Upper lobe of left lung (tissue), 6 donors: ENCODE measurements around the gene PRORP. TPM values are rescaled to one million over a fixed set of nuclear protein-coding genes. Genes with fewer than 3 reads are reported as not detected.

Experiments
- ATAC-seq, 2 donors: fragments of 200-7000 bp; cut with Tn5 transposase; one replicate each; pipeline ENCODE4 v1.9.1; 2022; ENCODE audit warnings: mild to moderate bottlenecking in 2 of 2, moderate library complexity in 2 of 2; ENCODE audit not compliant: low FRiP score in 2 of 2
- DNase-seq, 2 donors: peaks; one replicate each; pipeline ENCODE4 v3.0.0-alpha.2; 2019 to 2020
- H3K27ac ChIP-seq, 4 donors: fragments of 200-600 bp; sonication (generic); one replicate each; pipeline ENCODE4 v1.5.1; 2016 to 2019
- H3K27me3 ChIP-seq, 4 donors: fragments of 200-600 bp; sonication (generic); one replicate each; pipeline ENCODE4 v1.5.1; 2017 to 2019
- H3K36me3 ChIP-seq, 4 donors: fragments of 200-600 bp; sonication (generic); one replicate each; pipeline ENCODE4 v1.5.1; 2016 to 2019
- H3K4me1 ChIP-seq, 4 donors: fragments of 200-600 bp; sonication (generic); one replicate each; pipeline ENCODE4 v1.5.1; 2018 to 2019
- H3K4me3 ChIP-seq, 4 donors: fragments of 200-600 bp; sonication (generic); one replicate each; pipeline ENCODE4 v1.5.1; 2017 to 2019; ENCODE audit warnings: mild to moderate bottlenecking in 2 of 4, moderate library complexity in 1 of 4
- H3K9me3 ChIP-seq, 4 donors: fragments of 200-600 bp; sonication (generic); one replicate each; pipeline ENCODE4 v1.5.1; 2018 to 2019
- CTCF ChIP-seq, 6 experiments: fragments of 450-650 bp in 4 of 6; fragments of 200-600 bp in 2 of 6; sonication (generic) in 2 of 6; IDR thresholded peaks; one replicate each; pipeline ENCODE4 v1.5.1; 2016 to 2019; ENCODE audit warnings: antibody characterized with exemption in 6 of 6
- EP300 ChIP-seq, 4 donors: sonication (generic); formaldehyde crosslinking; IDR thresholded peaks; one replicate each; pipeline ENCODE4 v1.5.1; 2017; ENCODE audit warnings: antibody characterized with exemption in 4 of 4, control low read depth in 2 of 4
- POLR2A ChIP-seq, 4 donors: fragments of 450-650 bp; IDR thresholded peaks; one replicate each; pipeline ENCODE4 v1.5.1; 2016 to 2017; ENCODE audit warnings: antibody characterized with exemption in 4 of 4, mild to moderate bottlenecking in 2 of 4
- POLR2AphosphoS5 ChIP-seq, 2 donors: sonication (generic); formaldehyde crosslinking; IDR thresholded peaks; one replicate each; pipeline ENCODE4 v1.5.1; 2017; ENCODE audit warnings: antibody characterized with exemption in 2 of 2
- WGBS, 2 donors: methylation state at CpG; one replicate each; pipeline ENCODE4 v1.1.5; 2017 to 2018; 5-methylcytosine and 5-hydroxymethylcytosine counted together
- total RNA-seq, 6 donors: library from RNA; depleted of rRNA in 4 of 6; stranded (reverse); fragments of >200 nt in 4 of 6; gene quantifications; one replicate each; pipeline versions ENCODE4 v1.1.0 to v1.2.1, GENCODE V29; 2016 to 2021
- donor health status: DM: no; HTN: no; CAD: no; lungs with moderate emphysema.
- donor health status: DM: no; HTN: yes; CAD: no; lungs with severe emphysema.

Gene PRORP
- total RNA-seq, result 10 to 100 TPM; 19.0 to 43.3 (median 30.2) TPM

DNA sequence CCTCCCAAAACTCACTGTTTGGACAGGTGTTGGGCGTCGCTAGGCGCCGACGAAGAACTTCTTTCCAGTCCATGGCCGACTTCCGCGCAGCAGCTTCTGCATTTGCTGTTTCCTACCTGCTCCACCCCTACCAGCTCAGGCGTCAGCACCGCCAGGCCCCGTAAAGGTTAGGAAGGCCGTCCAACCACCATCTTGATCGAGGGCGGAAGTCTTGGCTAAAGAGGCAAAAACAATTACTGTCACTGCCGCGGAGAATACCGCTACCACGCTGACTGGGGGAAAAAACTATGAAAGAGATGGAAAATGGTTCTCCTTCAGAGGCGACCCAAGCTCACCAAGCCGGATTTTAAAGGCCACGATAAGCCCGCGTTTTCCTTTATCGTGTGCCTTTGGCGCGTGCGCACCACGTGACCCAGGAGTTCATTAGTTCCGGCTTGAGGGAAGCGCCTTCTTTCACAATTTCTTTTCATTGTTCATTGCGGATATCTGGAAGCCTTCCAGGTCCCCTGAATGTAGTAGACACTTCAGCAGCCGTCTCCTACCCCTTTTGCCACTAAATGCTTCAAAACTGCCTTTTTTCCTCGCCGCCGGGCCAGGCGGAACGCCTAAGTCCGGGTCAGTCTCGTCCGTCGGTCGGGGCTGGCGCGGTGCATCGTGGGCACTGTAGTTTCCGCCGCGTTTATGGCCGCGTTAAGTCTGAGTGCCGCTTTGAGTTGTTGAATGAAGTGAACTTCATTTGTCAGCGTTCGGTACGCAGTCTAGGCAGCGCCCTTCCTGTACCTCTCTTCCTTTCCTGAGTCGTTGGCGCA lies at the start of gene PRORP, which contains the start of gene PPP2R3C:
Gene PRORP, plus strand, starts transcription at position 666 of the 809 bp plus-strand sequence. CDS start 694 bp downstream, outside the sequence.
Gene PPP2R3C, minus strand, starts transcription at position 104 of the 809 bp plus-strand sequence. Its CDS starts 31 bp downstream, at position 73.
- ATAC-seq (peak; percentile 95 to 98), DNase-seq (peak; percentile 96)
- peak within 1 kb of the TSS; percentile 53 to 82 (median 71) for H3K4me3 ChIP-seq
- 0% methylated on average over 51 to 57 of the region's 57 CpGs for WGBS, 2 donors
- no peaks in the 10 kb centered on the region for H3K27me3 ChIP-seq
- peak within 1 kb of the TSS; percentile 93 to 97 (median 96) for H3K27ac ChIP-seq
- TF ChIP-seq CTCF (IDR thresholded peaks at IDR 0.05) (no peak), EP300 (IDR thresholded peaks at IDR 0.05) (peak in 2 of 4 donors; percentile 28 to 34), POLR2AphosphoS5 (IDR thresholded peaks at IDR 0.05) (peak; percentile 66 to 88), POLR2A (IDR thresholded peaks at IDR 0.05) (peak in 2 of 4 donors; percentile 65 to 84)
- peaks cover 17 to 37% (median 25%) of the 10 kb centered on the region in 4 donors for H3K4me1 ChIP-seq
- peaks cover 0 to 8% (median 0%) of the 10 kb centered on the region in 4 donors for H3K36me3 ChIP-seq
- H3K9me3 ChIP-seq, result no peaks in the 10 kb centered on the region

DNA sequence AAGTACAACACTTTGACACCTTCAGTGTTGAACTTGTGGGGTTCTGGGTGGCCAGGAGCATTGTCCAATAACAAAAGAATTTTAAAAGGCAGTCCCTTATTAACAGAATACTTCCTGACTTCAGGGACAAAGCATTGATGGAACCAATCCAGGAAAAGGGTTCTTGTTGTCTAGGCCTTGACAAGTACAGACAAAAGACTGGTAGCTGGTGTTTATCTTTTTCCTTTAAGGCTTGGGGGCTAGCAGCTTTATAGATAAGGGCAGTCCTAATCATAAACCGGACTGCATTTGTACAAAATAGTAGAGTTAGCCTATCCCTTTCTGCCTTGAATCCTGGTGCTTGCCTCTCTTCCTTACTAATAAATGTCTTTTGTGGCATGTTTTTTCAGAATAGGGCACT lies 48.9 kb upstream of the PRORP start:
- no peak for DNase-seq
- no peak for TF ChIP-seq POLR2A (IDR thresholded peaks at IDR 0.05)
- TF ChIP-seq POLR2AphosphoS5 (IDR thresholded peaks at IDR 0.05), result no peak
- TF ChIP-seq CTCF (IDR thresholded peaks at IDR 0.05), result no peak
- no peak for TF ChIP-seq EP300 (IDR thresholded peaks at IDR 0.05)
- Histone ChIP-seq H3K27me3 (no peaks in the 10 kb centered on the region), H3K36me3 (peaks cover 2 to 70% (median 20%) of the 10 kb centered on the region in 4 donors), H3K9me3 (no peaks in the 10 kb centered on the region), H3K27ac (no peak overlapping the region), H3K4me1 (peaks cover 0 to 7% (median 0%) of the 10 kb centered on the region in 4 donors), H3K4me3 (no peak overlapping the region)
- WGBS, 2 donors, result 61 to 74% methylated on average over 1 of the region's 1 CpG
- no peak for ATAC-seq

- 95 to 100% methylated on average over 2 of the region's 2 CpGs for WGBS, 2 donors
- Histone ChIP-seq H3K27me3 (no peaks in the 10 kb centered on the region), H3K4me3 (no peak overlapping the region), H3K27ac (no peak overlapping the region), H3K36me3 (peaks cover 8 to 76% (median 38%) of the 10 kb centered on the region in 4 donors), H3K9me3 (no peaks in the 10 kb centered on the region), H3K4me1 (peaks cover 0 to 6% (median 0%) of the 10 kb centered on the region in 4 donors)
- TF ChIP-seq POLR2A (IDR thresholded peaks at IDR 0.05), result no peak
- DNase-seq (no peak), ATAC-seq (no peak)
Observed at GRCh38 chr14:35078082-35078481, 44.3 kb upstream of the PRORP start.

DNA sequence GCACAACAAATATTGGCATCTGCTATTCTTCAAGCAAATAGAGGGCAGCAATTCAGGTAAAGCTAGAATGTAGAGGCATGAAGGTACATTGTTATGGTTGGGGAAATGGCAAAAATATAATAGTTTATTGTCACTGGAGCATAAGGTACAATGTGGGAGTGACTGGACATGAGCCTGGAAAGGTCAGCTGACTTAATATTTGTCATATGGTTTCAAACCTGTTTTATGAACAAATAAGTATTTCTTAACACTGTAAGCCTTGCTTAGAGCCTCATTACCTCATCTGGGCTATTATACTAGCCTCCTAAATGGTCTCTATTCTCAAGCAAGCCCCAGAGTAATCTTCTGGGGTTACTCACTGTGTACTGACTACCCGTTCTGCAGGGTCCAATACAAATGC lies 42.6 kb upstream of the PRORP start:
- DNase-seq, result no peak
- ATAC-seq, result peak in 1 of 2 donors; percentile 17
- no peaks in the 10 kb centered on the region for H3K4me1 ChIP-seq
- peaks cover 15 to 84% (median 49%) of the 10 kb centered on the region in 4 donors for H3K36me3 ChIP-seq
- no peak overlapping the region for H3K27ac ChIP-seq
- no peak for TF ChIP-seq POLR2AphosphoS5 (IDR thresholded peaks at IDR 0.05)
- no peak for TF ChIP-seq EP300 (IDR thresholded peaks at IDR 0.05)
- TF ChIP-seq POLR2A (IDR thresholded peaks at IDR 0.05), result no peak
- TF ChIP-seq CTCF (IDR thresholded peaks at IDR 0.05), result no peak
- no peaks in the 10 kb centered on the region for H3K9me3 ChIP-seq
- WGBS, 2 donors, result 80 to 89% methylated on average over 1 of the region's 1 CpG
- H3K4me3 ChIP-seq, result no peak overlapping the region
- no peaks in the 10 kb centered on the region for H3K27me3 ChIP-seq

- no peak for ATAC-seq
- H3K36me3 ChIP-seq, result peaks cover 17 to 99% (median 58%) of the 10 kb centered on the region in 4 donors
Observed at GRCh38 chr14:35083530-35084150, 38.7 kb upstream of the PRORP start.

More at GRCh38 chr14:35083530-35084150, 38.7 kb upstream of the PRORP start:
- WGBS, 2 donors, result 96 to 97% methylated on average over 8 of the region's 8 CpGs
- no peaks in the 10 kb centered on the region for H3K27me3 ChIP-seq
- TF ChIP-seq POLR2AphosphoS5 (IDR thresholded peaks at IDR 0.05) (no peak), CTCF (IDR thresholded peaks at IDR 0.05) (no peak), EP300 (IDR thresholded peaks at IDR 0.05) (no peak), POLR2A (IDR thresholded peaks at IDR 0.05) (no peak)
- no peak overlapping the region for H3K27ac ChIP-seq
- no peaks in the 10 kb centered on the region for H3K4me1 ChIP-seq
- DNase-seq, result no peak
- no peak overlapping the region for H3K4me3 ChIP-seq
- H3K9me3 ChIP-seq, result no peaks in the 10 kb centered on the region
